RCC 7860 (cell line): ENCODE results near the gene ZNF143.
"Not testable (repeated sequence)": the region's sequence is repeated elsewhere in the genome, so short reads cannot be mapped to it uniquely, and the experiment has no call there.

ENCODE experiments used
- DNase-seq: peaks from one replicate; pipeline ENCODE4 v3.0.0-alpha.2; 2015; ENCODE audit warnings: low spot score
- FAIRE-seq: peaks from 2 replicates; lab custom pipeline; 2012; peaks lifted over from hg19 to GRCh38; lab: Jason Lieb, UNC

ZNF143 gene

GRCh38 chr11:9460322-9461062, at the start of gene ZNF143:
Gene ZNF143, plus strand, starts transcription at chr11:9461012. Its CDS starts 10,297 bp downstream, at chr11:9471309.
- FAIRE-seq (peak; percentile 88), DNase-seq (peak; percentile 99)

- no peak for FAIRE-seq
- no peak for DNase-seq
Observed at GRCh38 chr11:9428706-9429105, 32.1 kb upstream of the ZNF143 start.

- no peak for DNase-seq
- no peak for FAIRE-seq
Observed at GRCh38 chr11:9438611-9439010, 22.2 kb upstream of the ZNF143 start.

- DNase-seq: no peak
- no peak for FAIRE-seq
Observed at GRCh38 chr11:9446230-9446629, 14.6 kb upstream of the ZNF143 start.

- FAIRE-seq: no peak
- DNase-seq: no peak
Observed at GRCh38 chr11:9448576-9449352, 12.0 kb upstream of the ZNF143 start.

- FAIRE-seq, DNase-seq: not testable (repeated sequence)
Observed at GRCh38 chr11:9452023-9452422, 8.8 kb upstream of the ZNF143 start.

GRCh38 chr11:9455722-9456121, 5.1 kb upstream of the ZNF143 start:
- DNase-seq (no peak), FAIRE-seq (no peak)

GRCh38 chr11:9459667-9460321, 1.0 kb upstream of the ZNF143 start:
- FAIRE-seq (no peak), DNase-seq (no peak)

GRCh38 chr11:9461063-9461759, 399 bp downstream of the ZNF143 start:
- FAIRE-seq: no peak

GRCh38 chr11:9461760-9462134, 935 bp downstream of the ZNF143 start:
- DNase-seq (no peak), FAIRE-seq (no peak)

More at GRCh38 chr11:9461063-9461759, 399 bp downstream of the ZNF143 start:
- peak; percentile 65 for DNase-seq

GRCh38 chr11:9462172-9462799, 1.5 kb downstream of the ZNF143 start:
- FAIRE-seq (no peak), DNase-seq (no peak)

GRCh38 chr11:9462806-9463537, 2.2 kb downstream of the ZNF143 start:
- FAIRE-seq (no peak), DNase-seq (peak; percentile 23)

GRCh38 chr11:9470765-9471164, 10.0 kb downstream of the ZNF143 start:
- no peak for FAIRE-seq

GRCh38 chr11:9473408-9473807, 12.6 kb downstream of the ZNF143 start:
- FAIRE-seq: no peak
- peak; percentile 73 for DNase-seq

More at GRCh38 chr11:9470765-9471164, 10.0 kb downstream of the ZNF143 start:
- DNase-seq: no peak

- FAIRE-seq (no peak), DNase-seq (no peak)
Observed at GRCh38 chr11:9479899-9480298, 19.1 kb downstream of the ZNF143 start.

- DNase-seq: no peak
- FAIRE-seq: no peak
Observed at GRCh38 chr11:9489080-9489765, 28.4 kb downstream of the ZNF143 start.

- FAIRE-seq (no peak), DNase-seq (no peak)
Observed at GRCh38 chr11:9490376-9490775, 29.6 kb downstream of the ZNF143 start.

GRCh38 chr11:9493492-9493891, 32.7 kb downstream of the ZNF143 start:
- no peak for DNase-seq
- FAIRE-seq: no peak

- DNase-seq: no peak
- no peak for FAIRE-seq
Observed at GRCh38 chr11:9494316-9494715, 33.5 kb downstream of the ZNF143 start.
